Sigmoid colon (tissue), 4 donors: Measurements from ENCODE around the gene KCNH1.

Experiments
- EP300 ChIP-seq, 4 donors: sonication (generic); formaldehyde crosslinking; IDR thresholded peaks; one replicate each; pipeline ENCODE4 v1.6.1; 2017; ENCODE audit warnings: antibody characterized with exemption in 4 of 4
- POLR2A ChIP-seq, 2 donors: fragments of 450-650 bp; IDR thresholded peaks; one replicate each; pipeline ENCODE4 v1.6.1; 2016; ENCODE audit warnings: antibody characterized with exemption in 2 of 2, mild to moderate bottlenecking in 2 of 2, moderate library complexity in 2 of 2
- POLR2AphosphoS5 ChIP-seq, 4 donors: sonication (generic); formaldehyde crosslinking; IDR thresholded peaks; one replicate each; pipeline ENCODE4 v1.6.1; 2017; ENCODE audit warnings: antibody characterized with exemption in 4 of 4
- TF ChIP-seq, protein P1 (sequence below), 4 experiments: fragments of 450-650 bp in 3 of 4; fragments of 200-600 bp in 1 of 4; IDR thresholded peaks; one replicate each; pipeline ENCODE4 v1.5.1; 2016 to 2019; ENCODE audit warnings: antibody characterized with exemption in 4 of 4, mild to moderate bottlenecking in 3 of 4, moderate library complexity in 2 of 4

DNA sequence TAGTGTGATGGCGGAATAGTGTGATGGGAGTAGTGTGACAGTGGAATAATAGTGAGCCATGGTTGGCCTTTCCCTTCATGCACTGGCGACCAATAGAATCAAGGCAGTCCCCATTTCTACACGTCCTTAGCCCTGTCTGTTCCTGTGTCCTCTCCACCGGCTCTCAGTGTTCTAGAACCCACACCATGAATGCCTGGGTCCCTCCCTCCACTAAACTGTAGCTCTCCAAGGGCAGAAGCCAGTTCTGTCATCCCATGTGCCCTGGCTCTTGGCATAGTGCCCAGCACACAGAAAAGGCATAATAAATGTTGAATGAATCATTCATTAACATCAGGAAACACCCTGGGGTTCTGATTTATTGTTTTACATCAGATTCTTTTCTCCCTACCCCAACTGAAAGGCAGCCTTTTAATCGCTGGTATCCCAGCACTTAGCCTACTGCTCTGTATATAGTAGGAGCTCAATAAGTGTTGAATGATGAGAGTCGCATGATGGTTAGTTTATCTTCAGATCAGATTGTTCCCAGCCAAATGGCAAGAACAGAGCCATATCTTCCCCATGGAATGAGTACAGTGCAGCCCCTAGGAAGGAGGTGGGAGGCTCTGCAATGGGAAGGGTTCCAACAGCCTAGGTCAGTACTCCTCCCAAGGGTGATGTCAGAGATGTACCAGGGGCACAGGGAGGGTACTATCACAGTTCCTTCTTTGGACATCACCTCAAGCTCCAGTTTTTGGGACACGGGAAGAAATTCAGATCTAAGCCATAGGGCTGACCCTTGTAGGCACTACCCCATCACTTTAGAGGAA is 479.6 kb downstream of the KCNH1 start:
- TF ChIP-seq, protein P1, sequence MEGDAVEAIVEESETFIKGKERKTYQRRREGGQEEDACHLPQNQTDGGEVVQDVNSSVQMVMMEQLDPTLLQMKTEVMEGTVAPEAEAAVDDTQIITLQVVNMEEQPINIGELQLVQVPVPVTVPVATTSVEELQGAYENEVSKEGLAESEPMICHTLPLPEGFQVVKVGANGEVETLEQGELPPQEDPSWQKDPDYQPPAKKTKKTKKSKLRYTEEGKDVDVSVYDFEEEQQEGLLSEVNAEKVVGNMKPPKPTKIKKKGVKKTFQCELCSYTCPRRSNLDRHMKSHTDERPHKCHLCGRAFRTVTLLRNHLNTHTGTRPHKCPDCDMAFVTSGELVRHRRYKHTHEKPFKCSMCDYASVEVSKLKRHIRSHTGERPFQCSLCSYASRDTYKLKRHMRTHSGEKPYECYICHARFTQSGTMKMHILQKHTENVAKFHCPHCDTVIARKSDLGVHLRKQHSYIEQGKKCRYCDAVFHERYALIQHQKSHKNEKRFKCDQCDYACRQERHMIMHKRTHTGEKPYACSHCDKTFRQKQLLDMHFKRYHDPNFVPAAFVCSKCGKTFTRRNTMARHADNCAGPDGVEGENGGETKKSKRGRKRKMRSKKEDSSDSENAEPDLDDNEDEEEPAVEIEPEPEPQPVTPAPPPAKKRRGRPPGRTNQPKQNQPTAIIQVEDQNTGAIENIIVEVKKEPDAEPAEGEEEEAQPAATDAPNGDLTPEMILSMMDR (IDR thresholded peaks at IDR 0.05): no peak
- TF ChIP-seq POLR2AphosphoS5 (IDR thresholded peaks at IDR 0.05): no peak
- no peak for TF ChIP-seq EP300 (IDR thresholded peaks at IDR 0.05)
- no peak for TF ChIP-seq POLR2A (IDR thresholded peaks at IDR 0.05)
